PFSK-1 (cell line): Measurements from ENCODE around the gene USP19.

Experiments used
- POLR2AphosphoS5 ChIP-seq: IDR thresholded peaks from 2 replicates; pipeline ENCODE4 v1.6.1; 2012; ENCODE audit warnings: low read depth, mild to moderate bottlenecking, control low read depth, low read length, moderate library complexity
- REST ChIP-seq, 2 experiments: IDR thresholded peaks; 2 replicates each; pipeline versions ENCODE4 v1.6.1 to v1.8.0; 2011 to 2012; ENCODE audit warnings: low read depth in 2 of 2, low read length in 2 of 2, control low read depth in 1 of 2, inconsistent platforms in 1 of 2, mild to moderate bottlenecking in 1 of 2, moderate library complexity in 1 of 2; ENCODE audit not compliant: insufficient read depth in 1 of 2
- TAF1 ChIP-seq: IDR thresholded peaks from 2 replicates; pipeline ENCODE4 v1.6.1; 2012; ENCODE audit warnings: low read length, control low read depth, borderline replicate concordance; ENCODE audit not compliant: insufficient read depth

GRCh38 chr3:49131576-49131975 lies 11.0 kb upstream of the USP19 start:
- TF ChIP-seq REST (IDR thresholded peaks at IDR 0.05; ENCODE audit: insufficient read depth in 1 of 2, low read depth in 2 of 2, low read length in 2 of 2) (no peak), TAF1 (no peak), POLR2AphosphoS5 (no peak)
